ENCODE data around the gene NAALAD2.

NAALAD2 gene

DNA sequence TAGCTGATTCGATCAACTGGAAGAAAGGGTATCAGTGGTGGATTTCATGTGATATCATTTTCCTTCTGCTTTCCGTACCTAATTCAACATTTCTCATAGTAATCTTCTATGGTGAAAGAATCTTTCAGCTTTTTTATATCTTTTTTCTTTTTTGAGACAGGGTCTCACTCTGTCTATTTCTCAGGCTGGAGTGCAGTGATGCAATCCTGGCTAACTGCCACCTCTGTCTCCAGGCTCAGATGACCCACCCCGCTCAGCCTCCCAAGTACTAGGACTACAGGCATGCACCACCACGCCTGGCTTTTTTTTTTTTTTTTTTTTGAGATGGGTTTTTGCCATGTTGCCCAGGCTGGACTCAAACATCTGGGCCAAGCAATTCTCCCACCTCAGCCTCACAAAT, 107.0 kb downstream of the NAALAD2 start:
- peak; percentile 71 for DNase-seq (ENCODE audit: low spot score)

Small RNA genes lying within 50 kb of the gene (small RNA-seq; reads per million reads assigned to genes)
- gene RF00275 = 0 reads per million in 2 experiments

All from SK-N-DZ (cell line).